HG02642 (cell line): ENCODE data around the gene RNU1-2.
"Not testable (repeated sequence)": the region's sequence is repeated elsewhere in the genome, so short reads cannot be mapped to it uniquely, and the experiment has no call there.

ENCODE experiments used
- ATAC-seq: cut with Tn5 transposase; IDR thresholded peaks from one replicate; pipeline ENCODE4 v1.9.1; 2021; ENCODE audit warnings: mild to moderate bottlenecking; ENCODE audit not compliant: unreplicated experiment, poor library complexity

Gene RNU1-2

DNA sequence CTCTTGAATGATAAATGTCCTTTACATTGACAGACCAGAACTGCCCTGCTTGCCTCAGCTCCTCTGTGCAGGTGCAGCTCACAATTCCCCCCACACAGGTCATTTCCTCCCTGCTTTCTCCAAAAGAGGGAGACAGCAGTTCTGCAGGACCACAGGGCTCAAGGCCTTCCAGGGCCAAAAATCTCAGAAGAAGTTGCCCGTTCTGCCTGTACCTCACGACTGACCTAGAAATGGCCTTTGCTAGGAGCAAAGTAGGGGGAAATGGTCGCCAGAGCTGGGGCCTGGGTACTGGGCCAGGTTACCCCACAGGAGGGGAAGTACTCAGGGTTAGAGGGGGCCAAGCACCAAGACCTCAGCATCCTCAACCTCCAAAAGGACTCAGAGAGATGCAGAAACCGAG, 11.1 kb downstream of the RNU1-2 start:
- ATAC-seq: no peak

DNA sequence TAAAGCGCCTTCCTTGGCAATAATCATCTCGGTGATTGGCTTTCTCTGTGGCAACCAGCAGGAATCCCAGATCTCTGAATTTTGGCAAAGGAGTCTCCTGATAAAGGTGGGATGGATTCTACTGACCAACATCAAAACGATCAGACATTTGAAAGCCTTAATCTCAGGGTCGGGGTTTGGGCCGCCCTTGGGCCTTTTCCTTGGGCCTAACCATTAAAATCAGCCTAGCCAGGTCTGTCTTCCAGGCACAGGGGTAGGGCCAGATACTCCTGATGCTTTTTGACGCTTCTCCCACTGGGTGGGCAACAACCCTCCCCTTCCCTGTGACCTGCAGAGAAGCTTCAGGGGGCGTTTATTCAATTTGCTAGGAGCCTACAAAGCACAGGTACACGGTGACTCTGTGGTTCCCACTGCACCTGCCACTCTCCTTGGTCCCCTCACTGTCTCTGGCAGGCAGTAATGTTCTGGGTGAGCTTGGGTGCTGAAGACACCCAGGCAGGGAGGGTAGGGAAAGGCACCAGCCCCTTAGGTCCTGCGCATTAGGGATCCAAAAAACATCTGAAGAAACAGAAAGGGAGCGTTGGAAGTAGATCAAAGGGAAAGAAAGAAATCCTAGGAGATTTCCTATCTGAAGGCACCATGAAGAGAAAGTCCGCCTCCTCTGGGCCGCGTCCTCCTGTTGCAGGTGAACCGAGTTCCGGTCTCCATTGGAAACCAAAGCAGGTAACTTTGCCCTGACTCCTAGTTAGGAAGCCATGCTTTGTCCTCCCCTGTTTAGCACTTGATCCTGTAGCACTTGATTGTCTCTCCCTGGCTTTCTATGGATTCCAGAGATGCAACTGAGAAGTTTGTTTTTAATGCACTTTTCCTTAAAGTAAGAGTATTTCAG, 12.3 kb downstream of the RNU1-2 start:
- no peak for ATAC-seq

DNA sequence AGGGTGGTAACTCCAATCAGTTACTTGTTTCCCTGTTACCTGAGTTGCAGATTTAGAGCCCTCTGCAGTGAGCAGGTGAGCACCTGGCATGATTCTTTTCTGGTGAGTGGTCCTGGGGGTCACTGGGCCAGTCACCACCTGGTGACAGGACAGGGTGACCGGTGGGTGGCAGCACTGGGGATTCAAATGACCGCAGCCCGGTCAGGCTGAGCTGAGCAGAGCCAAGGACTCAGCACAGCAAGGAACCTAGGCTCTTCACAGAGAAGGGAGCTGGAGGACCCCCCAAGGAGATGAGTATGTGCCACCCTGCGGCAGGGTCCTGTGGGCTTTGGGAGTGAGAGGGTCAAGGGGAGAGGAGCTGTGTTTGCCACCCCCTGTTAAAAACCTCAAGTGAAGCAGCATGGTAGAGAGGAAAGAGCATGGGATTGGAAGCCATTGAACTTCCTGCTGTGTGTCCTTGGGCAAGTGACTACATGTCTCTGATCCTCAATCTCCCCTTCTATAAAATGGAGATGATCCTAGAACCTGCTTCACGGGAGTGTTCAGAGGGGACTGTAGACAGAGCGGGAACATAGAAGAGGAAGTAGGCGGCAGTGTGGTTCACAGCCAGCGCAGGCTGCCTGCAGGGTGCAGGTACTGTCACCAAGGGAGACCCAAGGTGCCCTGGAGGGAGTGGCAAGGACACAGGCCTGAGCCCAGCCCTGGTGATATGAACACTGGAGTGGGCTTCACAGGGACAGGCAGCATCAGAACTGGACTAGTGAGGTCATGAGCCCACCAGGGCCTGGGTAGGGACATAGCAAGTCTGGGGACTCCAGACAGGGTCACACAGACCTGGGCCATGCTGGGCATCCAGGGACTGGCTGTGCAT, 16.3 kb downstream of the RNU1-2 start:
- not testable (repeated sequence) for ATAC-seq

DNA sequence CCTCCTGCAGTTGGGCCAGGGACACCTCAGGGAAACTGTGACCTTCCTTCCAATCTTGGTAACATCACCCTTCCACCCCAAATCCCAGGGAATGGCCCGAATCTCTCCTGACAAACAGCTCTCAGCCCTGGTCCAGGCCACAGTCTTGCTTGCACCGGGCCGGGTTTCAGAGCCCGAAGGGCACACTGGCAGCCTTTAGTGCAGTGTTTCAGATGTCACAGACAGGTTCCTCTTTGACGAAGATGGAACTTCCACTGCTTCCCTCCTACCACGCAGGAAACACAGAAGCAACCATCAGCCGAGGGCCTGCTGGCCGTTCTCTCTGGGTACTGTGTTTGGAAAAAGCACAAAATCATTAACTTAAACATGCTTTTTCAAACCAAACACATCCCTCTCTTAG, 17.0 kb downstream of the RNU1-2 start:
- not testable (repeated sequence) for ATAC-seq

DNA sequence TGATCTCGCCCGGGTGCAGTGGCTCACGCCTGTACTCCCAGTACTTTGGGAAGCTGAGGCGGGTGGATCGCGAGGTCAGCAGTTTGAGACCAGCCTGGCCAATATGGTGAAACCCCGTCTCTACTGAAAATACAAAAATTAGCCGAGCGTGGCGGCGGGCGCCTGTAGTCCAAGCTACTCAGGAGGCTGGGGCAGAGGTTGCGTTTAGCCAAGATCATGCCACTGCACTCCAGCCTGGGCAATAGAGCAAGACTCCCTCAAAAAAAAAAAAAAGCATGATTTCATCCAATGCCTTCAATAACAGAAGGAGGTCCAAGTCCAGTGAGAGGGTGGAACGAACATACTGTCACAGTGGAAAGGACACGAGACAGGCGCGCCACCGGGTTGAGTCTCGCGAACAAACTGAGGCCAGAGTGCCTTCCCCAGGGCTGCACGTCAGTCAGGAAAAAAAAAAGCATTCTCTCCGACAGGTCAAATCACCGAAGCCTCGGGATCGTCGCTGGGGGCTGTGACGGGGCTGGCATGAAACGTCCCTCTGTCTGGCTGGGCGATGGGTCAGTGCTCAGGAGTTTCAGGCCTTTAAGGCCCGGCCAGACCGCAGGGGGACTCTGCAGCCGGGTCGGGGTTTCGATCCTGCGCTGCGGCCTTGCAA, 17.5 kb downstream of the RNU1-2 start:
- no peak for ATAC-seq

DNA sequence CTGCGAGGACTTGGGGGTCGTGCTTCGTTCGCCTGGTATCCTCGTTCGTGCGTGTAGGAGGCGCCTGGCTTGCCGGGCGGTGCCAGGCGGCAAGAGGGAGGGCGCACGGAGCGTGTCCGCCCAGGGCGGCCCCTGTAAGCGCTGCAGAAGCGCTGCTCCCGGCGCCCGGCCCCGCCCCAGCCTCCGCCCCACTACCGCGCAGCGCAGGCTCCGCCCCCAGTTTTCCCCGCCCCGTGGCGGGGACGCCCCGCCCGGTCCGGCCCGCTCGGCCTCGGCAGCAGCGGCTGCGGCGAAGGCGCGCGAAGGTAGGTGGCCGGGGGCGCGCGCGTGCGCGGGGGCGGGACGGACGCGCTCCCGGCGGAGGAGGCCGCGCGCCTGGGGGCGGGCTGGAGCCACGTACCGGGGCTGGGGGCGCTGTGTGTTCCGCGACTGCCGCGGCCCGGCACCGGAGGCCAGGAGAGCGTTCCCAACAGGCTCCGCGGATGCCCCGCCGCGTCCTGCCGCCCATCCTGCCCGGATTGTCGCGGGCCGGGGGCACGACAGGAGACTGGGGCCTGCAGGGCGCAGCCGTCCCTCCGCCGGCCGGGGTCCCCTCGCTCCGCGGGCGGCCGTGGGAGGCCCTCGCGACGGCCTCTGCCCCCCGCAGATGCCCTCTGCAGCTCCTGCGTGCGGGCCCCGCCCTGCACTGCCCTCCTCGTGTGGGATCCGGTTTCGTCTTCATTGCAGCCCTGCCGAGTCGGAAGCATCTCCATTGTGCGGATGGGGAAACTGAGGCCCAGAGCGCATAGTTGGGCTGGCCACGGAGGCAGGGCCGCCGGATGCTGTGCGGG, 18.3 kb downstream of the RNU1-2 start:
- peak; percentile 85 for ATAC-seq

DNA sequence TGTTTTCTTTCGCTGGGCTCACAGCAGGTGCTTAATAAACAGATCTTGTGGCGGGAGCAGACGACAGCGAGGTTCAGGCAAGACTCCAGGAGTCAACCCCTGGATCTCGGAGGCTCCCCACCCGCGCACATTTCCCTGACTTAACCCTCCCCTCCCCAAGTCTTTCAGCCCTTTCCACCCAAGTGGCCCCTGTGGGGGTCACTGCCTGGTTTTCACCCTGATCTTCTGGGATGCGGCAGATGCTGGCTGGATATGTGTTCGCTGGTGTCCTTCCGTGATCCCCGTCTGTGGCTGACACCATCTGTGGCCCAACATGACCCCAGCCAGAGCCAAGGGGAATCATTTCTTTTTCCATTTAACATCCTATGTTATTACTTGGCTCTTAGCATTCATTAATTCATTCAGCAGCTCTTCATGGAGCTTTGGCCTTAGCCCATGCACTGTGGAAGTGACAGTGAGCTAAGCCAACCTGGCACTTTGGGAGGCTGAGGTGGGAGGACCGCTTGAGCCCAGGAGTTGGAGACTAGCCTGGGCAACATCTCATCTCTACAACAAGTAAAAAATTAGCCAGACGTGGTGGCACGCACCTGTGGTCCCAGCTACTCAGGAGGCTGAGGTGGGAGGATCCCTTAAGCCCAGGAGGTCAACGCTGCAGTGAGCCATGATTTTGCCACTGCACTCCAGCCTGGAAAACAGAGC, 19.3 kb downstream of the RNU1-2 start:
- ATAC-seq: not testable (repeated sequence)

DNA sequence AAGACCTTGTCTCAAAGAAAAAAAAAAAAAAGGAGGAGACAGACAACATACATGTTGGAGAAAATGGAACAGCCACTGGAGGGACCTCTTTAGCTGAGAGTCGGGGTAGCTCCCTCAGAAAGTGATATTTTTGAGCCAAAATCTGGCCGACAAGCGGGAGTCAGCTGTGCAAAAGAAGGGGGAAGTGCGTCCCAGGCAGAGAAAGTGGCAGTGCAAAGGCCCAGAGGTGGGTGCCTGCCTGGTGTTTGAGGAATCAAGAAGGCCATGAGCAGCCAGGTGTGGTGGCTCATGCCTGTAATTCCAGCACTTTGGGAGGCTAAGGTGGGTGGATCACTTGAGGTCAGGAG, 19.8 kb downstream of the RNU1-2 start:
- no peak for ATAC-seq

DNA sequence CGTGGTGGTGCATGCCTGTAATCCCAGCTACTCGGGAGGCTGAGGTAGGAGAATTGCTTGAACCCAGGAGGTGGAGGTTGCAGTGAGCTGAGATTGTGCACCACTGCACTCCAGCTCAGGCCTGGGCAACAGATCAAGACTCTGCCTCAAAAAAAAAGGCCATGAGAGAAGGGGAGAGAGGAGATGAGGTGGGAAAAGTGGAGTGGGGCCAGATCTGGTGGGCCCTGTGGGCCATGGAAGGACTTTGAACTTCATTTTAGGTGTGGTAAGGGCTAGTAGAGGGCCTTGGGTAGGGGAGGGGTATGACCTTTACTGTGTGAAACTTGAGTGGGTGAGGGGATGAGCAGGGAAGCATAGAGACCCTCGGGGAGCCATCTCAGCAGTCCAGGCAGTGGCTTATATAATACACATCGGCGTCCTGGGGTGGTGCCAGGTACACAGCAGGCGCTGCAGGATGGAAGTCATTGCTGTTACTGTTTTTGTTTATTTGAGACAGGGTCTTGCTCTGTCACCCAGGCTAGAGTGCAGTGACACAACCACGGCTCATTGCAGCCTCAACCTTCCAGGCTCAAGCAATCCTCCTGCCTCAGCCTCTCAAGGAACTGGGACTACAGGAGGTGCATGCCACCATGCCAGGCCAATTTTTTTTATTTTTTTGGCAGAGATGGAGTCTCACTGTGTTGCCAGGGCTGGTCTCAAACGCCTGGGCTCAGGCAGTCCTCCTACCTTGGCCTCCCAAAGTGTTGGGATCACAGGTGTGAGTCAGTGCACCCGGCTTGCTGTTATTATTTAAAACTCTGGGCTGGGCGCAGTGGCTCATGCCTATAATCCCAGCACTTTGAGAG, 20.5 kb downstream of the RNU1-2 start:
- not testable (repeated sequence) for ATAC-seq

DNA sequence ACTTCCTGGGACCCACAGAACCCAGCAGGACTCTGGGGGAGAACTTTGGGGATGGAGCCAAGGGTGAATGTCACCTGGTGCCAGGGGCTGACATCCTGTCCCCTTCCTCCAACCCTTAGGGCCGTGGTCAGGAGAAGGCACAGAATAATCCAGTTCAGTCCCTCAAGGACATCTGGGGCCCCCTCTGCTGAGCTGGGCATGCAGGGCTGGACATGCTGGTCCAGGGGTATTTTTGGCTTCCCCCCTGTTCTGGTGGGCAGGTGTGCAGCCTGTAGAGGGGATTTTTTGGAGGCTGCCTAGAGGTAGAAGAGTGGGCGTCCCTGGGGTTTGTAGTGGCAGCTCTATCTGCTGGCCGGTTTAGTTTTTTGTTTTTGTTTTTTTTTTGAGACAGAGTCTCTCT, 22.6 kb downstream of the RNU1-2 start:
- ATAC-seq: no peak

DNA sequence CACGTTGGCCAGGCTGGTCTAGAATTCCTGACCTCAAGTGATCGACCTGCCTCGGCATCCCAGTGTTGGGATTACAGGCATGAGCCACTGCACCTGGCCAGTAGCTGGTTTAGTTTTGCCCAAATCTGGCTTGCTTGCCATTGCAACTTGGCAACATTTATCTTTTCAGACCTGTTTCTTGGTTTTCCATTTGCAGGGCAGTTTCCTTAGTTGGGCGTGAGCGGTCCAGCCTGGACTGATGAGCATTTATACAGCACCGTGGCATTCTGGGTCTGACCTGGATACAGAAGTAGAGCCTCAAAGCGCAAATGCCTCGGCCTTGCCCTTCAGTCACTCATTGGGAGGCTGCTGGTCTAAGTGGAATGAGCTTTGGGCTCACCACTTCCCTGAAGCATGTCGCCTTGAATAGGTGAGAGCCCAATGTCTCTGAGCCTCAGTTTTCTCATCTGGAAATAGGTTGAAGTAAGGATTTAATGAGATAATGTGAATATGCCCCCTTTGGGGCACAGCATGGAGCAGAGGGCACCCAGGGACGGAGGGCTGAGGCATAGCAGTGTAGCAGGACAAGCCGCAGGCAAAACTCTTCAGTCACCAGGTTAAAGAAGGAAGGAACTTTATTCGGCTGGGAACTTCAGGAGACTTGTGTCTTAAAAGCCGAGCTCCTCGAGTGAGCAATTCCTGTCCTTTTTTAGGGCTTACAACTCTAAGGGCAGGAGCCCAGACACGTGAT, 23.3 kb downstream of the RNU1-2 start:
- ATAC-seq: not testable (repeated sequence)

DNA sequence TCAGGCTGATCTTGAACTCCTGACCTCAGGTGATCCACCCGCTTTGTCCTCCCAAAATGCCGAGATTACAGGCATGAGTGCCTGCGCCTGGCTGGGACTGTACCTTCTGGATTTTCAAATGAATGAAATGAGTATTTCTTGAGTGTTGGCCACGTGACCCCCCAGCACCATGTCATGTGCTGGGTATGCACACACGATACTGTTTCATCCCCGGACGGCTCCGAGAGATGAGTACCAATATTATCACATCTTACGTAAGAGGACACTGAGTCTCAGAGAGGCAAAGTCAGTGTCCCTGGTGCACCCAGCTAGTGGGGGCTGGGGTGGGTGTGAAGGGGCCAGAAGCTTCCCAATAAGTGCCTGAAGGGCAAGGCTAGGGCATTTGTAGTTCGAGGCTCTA, 25.2 kb downstream of the RNU1-2 start:
- no peak for ATAC-seq

DNA sequence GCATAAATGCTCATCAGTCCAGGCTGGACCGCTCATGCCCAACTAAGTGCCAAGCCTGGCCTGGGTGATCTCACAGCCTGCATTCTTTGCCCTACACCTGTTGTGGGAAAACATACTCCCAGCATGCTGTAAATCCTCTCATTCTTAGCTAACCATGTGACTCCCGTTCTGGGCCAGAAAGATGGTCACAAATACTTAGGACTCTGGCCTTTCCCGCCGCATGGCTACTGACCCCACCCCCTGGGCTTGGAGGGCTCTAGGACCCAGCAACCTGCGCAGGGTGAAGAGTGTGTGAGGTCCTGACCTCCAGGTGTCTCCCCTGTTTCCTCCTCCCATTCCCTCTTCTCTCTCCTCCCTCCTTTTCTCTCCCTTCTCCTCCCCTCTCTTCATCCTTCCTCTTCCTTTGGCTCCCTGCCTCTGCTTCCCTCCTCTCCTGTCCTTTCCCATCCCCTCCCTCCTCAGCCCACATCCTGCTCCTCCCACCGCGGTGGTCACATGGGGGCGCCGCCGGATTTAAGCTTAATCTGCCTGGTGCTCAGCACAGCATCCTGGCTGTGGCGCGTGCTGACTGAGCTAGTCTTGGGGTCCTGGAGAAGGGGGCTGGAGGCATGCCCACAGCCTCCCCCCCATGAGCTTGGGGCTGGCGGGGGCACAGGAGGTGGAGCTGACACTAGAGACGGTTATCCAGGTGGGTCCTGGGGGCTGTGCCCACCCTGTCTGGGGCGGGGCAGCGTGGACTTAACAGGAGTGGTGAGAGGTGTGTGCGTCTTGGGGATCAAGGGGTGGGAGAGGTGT, 25.8 kb downstream of the RNU1-2 start, which contains the start of gene CROCC:
CROCC (plus strand) TSS at position 541 of the 795 bp plus-strand sequence; CDS start at position 629, 88 bp downstream.
- no peak for ATAC-seq

DNA sequence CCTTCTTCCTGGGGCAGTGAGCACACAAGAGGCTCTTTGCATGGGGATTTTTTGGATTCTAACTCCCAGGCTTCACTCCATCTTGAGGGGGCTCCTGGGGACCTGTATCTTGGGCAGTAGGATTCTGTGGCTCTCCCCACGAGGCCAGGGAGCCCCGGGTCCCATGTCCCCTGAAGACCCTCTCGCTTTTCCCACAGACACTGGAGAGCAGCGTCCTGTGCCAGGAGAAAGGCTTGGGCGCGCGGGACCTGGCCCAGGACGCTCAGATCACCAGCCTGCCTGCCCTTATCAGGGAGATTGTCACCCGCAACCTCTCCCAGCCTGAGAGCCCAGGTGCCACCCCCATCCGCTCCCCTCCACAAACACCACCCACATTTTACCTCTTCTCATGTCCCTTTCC, 26.7 kb downstream of the RNU1-2 start:
- ATAC-seq: no peak

DNA sequence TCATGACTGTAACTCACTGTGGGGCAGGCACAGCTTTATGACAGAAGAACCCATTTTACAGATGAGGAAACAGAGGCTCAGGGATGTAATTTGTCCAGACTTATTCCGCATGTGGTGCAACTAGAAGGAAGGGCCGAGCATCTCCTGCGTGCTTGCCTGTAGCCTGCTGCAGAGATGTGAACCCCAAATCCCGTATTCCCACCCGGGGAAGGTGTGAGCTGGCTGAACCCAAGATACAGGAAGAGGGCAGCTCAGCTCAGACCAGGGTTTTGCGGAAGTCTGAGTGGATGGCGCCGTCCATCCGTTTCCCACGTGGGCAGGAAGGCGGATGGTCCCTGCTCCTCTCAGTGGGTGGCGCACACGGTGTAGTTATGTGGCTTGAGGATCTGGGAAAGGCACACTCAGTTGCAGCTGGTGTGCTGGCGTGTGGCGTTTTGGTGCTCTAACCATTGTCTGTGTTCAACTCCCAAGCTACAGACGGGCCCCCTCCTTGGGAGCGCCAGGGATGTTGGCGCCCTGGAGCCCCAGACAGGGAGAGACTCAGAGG, 27.2 kb downstream of the RNU1-2 start:
- no peak for ATAC-seq

DNA sequence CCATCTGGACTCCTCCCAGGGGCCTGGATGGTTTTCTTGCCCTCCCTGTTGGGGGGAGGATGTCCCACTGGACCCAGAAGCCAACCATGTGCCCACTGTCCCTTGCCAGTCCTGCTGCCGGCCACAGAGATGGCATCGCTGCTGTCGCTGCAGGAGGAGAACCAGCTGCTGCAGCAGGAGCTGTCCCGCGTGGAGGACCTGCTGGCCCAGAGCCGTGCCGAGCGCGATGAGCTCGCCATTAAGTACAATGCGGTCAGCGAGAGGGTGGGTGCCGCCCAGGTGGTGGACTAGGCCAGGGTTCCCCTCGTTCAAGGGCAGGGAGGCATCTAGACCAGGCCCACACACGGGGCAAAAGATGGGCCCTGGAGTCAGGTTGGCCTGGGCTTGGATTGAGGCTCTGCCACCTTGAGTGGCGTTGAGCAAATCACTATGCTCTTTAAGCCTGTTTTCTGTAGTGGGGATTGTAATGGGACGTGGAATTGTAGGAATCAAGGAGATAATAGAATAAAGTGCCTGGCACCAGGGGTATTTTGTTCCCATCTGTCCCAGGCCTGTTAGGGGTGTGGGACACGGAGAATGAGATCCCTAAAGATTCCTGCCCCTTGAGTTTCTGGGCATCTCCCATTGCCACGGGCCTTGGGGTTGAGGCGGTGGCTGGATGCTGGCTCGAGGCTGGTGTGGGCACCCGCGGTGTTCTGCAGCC, 28.6 kb downstream of the RNU1-2 start:
- no peak for ATAC-seq
